GM20000 (cell line): Measurements from ENCODE around the gene FAR1.
"Not testable (repeated sequence)": the region's sequence is repeated elsewhere in the genome, so short reads cannot be mapped to it uniquely, and the experiment has no call there.

ENCODE experiments used
- DNase-seq: peaks from one replicate; pipeline ENCODE4 v3.0.0; 2012; ENCODE audit warnings: low spot score
- TF ChIP-seq, protein P1 (sequence below): IDR thresholded peaks from 2 replicates; pipeline ENCODE4 v1.5.1; 2012; ENCODE audit warnings: mild to moderate bottlenecking, control low read depth; ENCODE audit errors: extremely low read depth, missing control alignments

Gene FAR1, protein sequence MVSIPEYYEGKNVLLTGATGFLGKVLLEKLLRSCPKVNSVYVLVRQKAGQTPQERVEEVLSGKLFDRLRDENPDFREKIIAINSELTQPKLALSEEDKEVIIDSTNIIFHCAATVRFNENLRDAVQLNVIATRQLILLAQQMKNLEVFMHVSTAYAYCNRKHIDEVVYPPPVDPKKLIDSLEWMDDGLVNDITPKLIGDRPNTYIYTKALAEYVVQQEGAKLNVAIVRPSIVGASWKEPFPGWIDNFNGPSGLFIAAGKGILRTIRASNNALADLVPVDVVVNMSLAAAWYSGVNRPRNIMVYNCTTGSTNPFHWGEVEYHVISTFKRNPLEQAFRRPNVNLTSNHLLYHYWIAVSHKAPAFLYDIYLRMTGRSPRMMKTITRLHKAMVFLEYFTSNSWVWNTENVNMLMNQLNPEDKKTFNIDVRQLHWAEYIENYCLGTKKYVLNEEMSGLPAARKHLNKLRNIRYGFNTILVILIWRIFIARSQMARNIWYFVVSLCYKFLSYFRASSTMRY

GRCh38 chr11:13668102-13668956 lies at the start of gene FAR1:
TSS of gene FAR1 (plus strand) at chr11:13668668. CDS start at chr11:13694766, 26,098 bp downstream.
- peak; percentile 97 for DNase-seq
- TF ChIP-seq, protein P1, sequence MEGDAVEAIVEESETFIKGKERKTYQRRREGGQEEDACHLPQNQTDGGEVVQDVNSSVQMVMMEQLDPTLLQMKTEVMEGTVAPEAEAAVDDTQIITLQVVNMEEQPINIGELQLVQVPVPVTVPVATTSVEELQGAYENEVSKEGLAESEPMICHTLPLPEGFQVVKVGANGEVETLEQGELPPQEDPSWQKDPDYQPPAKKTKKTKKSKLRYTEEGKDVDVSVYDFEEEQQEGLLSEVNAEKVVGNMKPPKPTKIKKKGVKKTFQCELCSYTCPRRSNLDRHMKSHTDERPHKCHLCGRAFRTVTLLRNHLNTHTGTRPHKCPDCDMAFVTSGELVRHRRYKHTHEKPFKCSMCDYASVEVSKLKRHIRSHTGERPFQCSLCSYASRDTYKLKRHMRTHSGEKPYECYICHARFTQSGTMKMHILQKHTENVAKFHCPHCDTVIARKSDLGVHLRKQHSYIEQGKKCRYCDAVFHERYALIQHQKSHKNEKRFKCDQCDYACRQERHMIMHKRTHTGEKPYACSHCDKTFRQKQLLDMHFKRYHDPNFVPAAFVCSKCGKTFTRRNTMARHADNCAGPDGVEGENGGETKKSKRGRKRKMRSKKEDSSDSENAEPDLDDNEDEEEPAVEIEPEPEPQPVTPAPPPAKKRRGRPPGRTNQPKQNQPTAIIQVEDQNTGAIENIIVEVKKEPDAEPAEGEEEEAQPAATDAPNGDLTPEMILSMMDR = peak; percentile 65

DNA sequence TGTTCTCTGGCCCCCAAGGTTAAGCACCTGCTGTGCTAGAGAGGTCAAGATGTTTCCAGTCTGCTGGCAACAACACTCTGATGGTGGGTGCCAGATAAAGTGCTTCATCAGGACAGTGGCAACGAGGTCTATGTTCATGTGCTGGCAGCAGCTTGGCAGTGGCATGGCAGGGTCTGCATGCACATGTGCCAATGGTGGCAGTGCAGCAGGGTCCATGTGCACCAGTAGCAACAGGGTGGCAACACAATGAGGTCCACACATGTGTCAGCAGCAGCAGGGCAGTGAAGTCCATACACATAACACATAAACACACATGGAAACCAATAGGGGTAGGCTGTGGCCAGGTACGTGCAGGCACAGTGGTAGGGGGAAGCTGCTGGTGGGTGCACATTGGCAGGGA lies 48.4 kb upstream of the FAR1 start:
- no peak for DNase-seq
- TF ChIP-seq, protein P1 = no peak

GRCh38 chr11:13626818-13627217 lies 41.6 kb upstream of the FAR1 start:
- not testable (repeated sequence) for DNase-seq

- not testable (repeated sequence) for DNase-seq
These were observed 39.8 kb upstream of the FAR1 start for GRCh38 chr11:13628634-13629033.

DNA sequence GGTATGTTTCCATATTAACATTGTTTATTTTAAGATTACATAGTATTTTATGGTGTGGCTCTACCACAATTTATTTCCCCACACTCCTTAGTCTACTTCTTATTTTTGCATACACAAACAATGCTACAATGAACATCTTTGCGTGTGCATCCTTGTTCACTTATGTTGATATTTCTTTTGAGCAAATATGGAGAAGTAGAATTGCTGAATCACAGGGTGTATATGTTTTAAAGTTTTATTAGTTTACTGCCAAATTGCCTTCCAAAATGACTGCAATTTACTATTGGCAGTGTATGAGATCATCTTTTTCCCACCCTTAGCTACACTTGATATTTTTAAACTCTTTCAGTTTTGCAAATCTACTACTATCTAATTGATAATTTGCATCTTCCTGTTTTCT lies 38.7 kb upstream of the FAR1 start:
- TF ChIP-seq, protein P1 = no peak
- DNase-seq = no peak

- TF ChIP-seq, protein P1 = no peak
- DNase-seq = no peak
These were observed 33.2 kb upstream of the FAR1 start for GRCh38 chr11:13635290-13635689.

DNA sequence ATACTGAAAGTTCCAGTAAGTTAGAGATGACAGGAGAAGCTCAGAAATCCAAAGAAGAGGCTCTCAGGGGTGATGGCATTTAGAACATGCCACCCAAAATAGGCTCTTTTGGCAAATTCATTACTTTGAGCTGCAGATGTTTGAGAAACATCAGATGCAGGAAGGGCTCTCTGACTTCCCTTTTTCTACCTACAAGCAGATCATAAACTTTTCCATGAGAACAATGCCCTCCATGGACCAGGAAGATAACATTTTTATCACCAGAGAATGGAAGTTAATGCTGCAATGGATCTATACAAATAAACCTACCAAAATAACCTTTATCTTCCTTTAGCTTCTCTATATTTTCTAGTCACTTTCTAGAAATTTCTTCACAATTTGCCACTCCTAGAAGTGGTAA lies 32.7 kb upstream of the FAR1 start:
- no peak for DNase-seq
- TF ChIP-seq, protein P1 = no peak
